Measurements from ENCODE around the gene CCDC43. TPM values are rescaled to one million over a fixed set of nuclear protein-coding genes. Genes with fewer than 3 reads are reported as not detected.

The CCDC43 gene
- total RNA-seq, 1 experiment from 2014 or later: 16.0 TPM

DNA sequence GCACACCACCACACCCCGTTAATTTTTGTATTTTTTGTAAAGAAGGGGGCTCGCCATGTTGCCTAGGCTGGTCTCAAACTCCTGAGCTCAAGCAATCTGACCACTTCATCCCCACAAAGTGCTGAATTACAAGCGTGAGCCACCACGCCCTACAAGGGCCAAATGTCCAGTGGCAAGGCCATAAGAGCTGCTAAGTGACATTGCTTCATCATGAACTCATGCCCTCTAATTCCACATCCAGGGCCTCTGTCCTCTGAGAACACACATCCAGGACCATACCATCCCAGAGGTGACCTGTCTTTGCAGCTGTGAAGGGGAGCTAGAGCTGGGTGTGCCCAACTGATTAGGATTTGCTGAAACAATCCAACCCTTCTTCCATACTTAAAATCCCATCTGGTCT, 58.9 kb downstream of the CCDC43 start:
- no peaks in the 10 kb centered on the region for H3K27me3 ChIP-seq (ENCODE audit: control insufficient read depth, insufficient read depth, low read length)
- intact Hi-C loops (cut with micrococcal nuclease; ENCODE audit: unreplicated experiment) (no loop called here), in situ Hi-C loops (cut with HindIII; ENCODE audit: low pct_unique_long_range_greater_than_20kb, low sequenced_read_pairs) (no loop called here)
- H3K27ac ChIP-seq (ENCODE audit: low read length): no peak overlapping the region
- POLR2A ChIA-PET: no interaction called here
- H3K4me3 ChIP-seq (ENCODE audit: low read depth in 2 of 2, low read length in 2 of 2): no peak overlapping the region
- ATAC-seq: no peak
- H3K9me3 ChIP-seq (ENCODE audit: control insufficient read depth, insufficient read depth, low read depth, low read length): no peaks in the 10 kb centered on the region
- no TSS peak for BruUV-seq (replicated peaks)
- TF ChIP-seq, protein P1, sequence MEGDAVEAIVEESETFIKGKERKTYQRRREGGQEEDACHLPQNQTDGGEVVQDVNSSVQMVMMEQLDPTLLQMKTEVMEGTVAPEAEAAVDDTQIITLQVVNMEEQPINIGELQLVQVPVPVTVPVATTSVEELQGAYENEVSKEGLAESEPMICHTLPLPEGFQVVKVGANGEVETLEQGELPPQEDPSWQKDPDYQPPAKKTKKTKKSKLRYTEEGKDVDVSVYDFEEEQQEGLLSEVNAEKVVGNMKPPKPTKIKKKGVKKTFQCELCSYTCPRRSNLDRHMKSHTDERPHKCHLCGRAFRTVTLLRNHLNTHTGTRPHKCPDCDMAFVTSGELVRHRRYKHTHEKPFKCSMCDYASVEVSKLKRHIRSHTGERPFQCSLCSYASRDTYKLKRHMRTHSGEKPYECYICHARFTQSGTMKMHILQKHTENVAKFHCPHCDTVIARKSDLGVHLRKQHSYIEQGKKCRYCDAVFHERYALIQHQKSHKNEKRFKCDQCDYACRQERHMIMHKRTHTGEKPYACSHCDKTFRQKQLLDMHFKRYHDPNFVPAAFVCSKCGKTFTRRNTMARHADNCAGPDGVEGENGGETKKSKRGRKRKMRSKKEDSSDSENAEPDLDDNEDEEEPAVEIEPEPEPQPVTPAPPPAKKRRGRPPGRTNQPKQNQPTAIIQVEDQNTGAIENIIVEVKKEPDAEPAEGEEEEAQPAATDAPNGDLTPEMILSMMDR (IDR thresholded peaks at IDR 0.05): no peak
- TF ChIP-seq POLR2AphosphoS5 (IDR thresholded peaks at IDR 0.05; ENCODE audit: low read depth, low read length): no peak
- TF ChIP-seq SIN3A (IDR thresholded peaks at IDR 0.05; ENCODE audit: borderline replicate concordance, insufficient read depth, low read depth, low read length): no peak
- no peak for TF ChIP-seq TCF7L2 (IDR thresholded peaks at IDR 0.05; ENCODE audit: low read depth, low read length)
- TF ChIP-seq, protein P2, sequence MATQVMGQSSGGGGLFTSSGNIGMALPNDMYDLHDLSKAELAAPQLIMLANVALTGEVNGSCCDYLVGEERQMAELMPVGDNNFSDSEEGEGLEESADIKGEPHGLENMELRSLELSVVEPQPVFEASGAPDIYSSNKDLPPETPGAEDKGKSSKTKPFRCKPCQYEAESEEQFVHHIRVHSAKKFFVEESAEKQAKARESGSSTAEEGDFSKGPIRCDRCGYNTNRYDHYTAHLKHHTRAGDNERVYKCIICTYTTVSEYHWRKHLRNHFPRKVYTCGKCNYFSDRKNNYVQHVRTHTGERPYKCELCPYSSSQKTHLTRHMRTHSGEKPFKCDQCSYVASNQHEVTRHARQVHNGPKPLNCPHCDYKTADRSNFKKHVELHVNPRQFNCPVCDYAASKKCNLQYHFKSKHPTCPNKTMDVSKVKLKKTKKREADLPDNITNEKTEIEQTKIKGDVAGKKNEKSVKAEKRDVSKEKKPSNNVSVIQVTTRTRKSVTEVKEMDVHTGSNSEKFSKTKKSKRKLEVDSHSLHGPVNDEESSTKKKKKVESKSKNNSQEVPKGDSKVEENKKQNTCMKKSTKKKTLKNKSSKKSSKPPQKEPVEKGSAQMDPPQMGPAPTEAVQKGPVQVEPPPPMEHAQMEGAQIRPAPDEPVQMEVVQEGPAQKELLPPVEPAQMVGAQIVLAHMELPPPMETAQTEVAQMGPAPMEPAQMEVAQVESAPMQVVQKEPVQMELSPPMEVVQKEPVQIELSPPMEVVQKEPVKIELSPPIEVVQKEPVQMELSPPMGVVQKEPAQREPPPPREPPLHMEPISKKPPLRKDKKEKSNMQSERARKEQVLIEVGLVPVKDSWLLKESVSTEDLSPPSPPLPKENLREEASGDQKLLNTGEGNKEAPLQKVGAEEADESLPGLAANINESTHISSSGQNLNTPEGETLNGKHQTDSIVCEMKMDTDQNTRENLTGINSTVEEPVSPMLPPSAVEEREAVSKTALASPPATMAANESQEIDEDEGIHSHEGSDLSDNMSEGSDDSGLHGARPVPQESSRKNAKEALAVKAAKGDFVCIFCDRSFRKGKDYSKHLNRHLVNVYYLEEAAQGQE (IDR thresholded peaks at IDR 0.05; ENCODE audit: insufficient read depth in 1 of 2, low read depth in 2 of 2, low read length in 1 of 2): no peak
- H3K36me3 ChIP-seq (ENCODE audit: control insufficient read depth, insufficient read depth, low read length): no peaks in the 10 kb centered on the region
- DNase-seq (ENCODE audit: low read depth, low spot score): no peak
- no peaks in the 10 kb centered on the region for H3K4me1 ChIP-seq (ENCODE audit: control insufficient read depth, insufficient read depth, low read length)
- CTCF ChIA-PET: no interaction called here

DNA sequence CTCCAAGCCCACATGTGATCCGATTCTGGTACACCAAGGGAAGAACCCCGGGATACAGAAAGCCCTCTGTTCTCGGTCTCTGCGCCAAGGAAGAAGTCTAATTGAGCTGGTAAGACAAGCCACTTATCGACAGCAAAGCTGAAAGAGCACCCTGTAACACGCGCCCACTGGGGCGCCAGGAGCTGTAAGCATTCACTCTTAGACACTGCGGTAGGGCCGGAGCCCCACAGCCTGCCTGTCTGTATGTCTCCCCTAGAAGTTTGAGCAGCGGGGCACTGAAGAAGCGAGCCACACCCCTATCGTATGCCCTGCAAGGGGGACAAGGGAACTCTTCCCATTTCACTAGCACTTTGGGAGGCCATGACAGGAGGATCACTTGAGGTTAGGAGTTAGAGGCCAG, 60.3 kb downstream of the CCDC43 start:
- ATAC-seq (no peak), DNase-seq (ENCODE audit: low read depth, low spot score) (no peak)
- TF ChIP-seq, protein P1 (IDR thresholded peaks at IDR 0.05): no peak
- TF ChIP-seq SIN3A (IDR thresholded peaks at IDR 0.05; ENCODE audit: borderline replicate concordance, insufficient read depth, low read depth, low read length): no peak
- TF ChIP-seq TCF7L2 (IDR thresholded peaks at IDR 0.05; ENCODE audit: low read depth, low read length): no peak
- no peaks in the 10 kb centered on the region for H3K4me1 ChIP-seq (ENCODE audit: control insufficient read depth, insufficient read depth, low read length)
- no TSS peak for BruUV-seq (replicated peaks)
- no peaks in the 10 kb centered on the region for H3K36me3 ChIP-seq (ENCODE audit: control insufficient read depth, insufficient read depth, low read length)
- in situ Hi-C loops (cut with HindIII; ENCODE audit: low pct_unique_long_range_greater_than_20kb, low sequenced_read_pairs): no loop called here
- H3K4me3 ChIP-seq (ENCODE audit: low read depth in 2 of 2, low read length in 2 of 2): no peak overlapping the region
- ChIA-PET POLR2A (interaction anchor here (0.6 kb wide), 1 partner anchor 149 kb away, joined by 4 read pairs; no protein-coding TSS in a partner anchor), CTCF (interaction anchor here (0.5 kb wide), 1 partner anchor 184 kb away, joined by 4 read pairs; no protein-coding TSS in a partner anchor)
- H3K9me3 ChIP-seq (ENCODE audit: control insufficient read depth, insufficient read depth, low read depth, low read length): no peaks in the 10 kb centered on the region
- H3K27ac ChIP-seq (ENCODE audit: low read length): no peak overlapping the region
- intact Hi-C loops (cut with micrococcal nuclease; ENCODE audit: unreplicated experiment): no loop called here
- H3K27me3 ChIP-seq (ENCODE audit: control insufficient read depth, insufficient read depth, low read length): no peaks in the 10 kb centered on the region
